ENCODE measurements around the gene DCDC2. TPM values are rescaled to one million over a fixed set of nuclear protein-coding genes. Genes with fewer than 3 reads are reported as not detected.
"Not testable (repeated sequence)": the region's sequence is repeated elsewhere in the genome, so short reads cannot be mapped to it uniquely, and the experiment has no call there.

The DCDC2 gene
- total RNA-seq, 2 experiments from 2014 or later = not detected

- POLR2A ChIA-PET = no interaction called here
Observed at GRCh38 chr6:24255676-24256075, 102.2 kb downstream of the DCDC2 start.

DNA sequence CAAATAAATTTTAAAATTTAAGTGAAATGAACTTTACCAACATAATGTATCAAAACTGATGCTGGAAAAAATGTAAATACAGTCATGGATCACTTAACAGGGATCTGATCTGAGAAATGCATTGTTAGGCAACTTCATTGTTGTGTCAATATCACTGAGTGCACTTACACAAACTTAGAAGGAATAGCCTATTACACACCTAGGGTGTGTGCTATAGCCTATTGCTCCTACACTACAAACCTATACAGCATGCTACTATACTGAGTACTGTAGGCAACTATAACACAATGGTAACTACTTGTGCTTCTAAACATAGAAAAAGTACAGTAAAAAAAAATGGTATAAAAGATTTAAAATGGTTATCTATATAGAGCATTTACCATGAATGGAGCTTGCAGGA is 104.5 kb downstream of the DCDC2 start:
- Mint-ChIP-seq H3K4me3 (no peak overlapping the region), H3K27me3 (peaks cover 6% of the 10 kb centered on the region), H3K9me3 (peaks cover 2% of the 10 kb centered on the region), H3K27ac (no peak overlapping the region), H3K36me3 (ENCODE audit: low read depth) (no peaks in the 10 kb centered on the region), H3K4me1 (no peaks in the 10 kb centered on the region)
- no peak for DNase-seq
- ChIA-PET CTCF (no interaction called here), POLR2A (no interaction called here)

More at GRCh38 chr6:24255676-24256075, 102.2 kb downstream of the DCDC2 start:
- CTCF ChIA-PET = no interaction called here
- H3K27ac Mint-ChIP-seq = no peak overlapping the region
- no peaks in the 10 kb centered on the region for H3K36me3 Mint-ChIP-seq (ENCODE audit: low read depth)
- H3K4me1 Mint-ChIP-seq = no peaks in the 10 kb centered on the region
- DNase-seq = no peak
- H3K4me3 Mint-ChIP-seq = no peak overlapping the region
- H3K27me3 Mint-ChIP-seq = peaks cover 6% of the 10 kb centered on the region
- H3K9me3 Mint-ChIP-seq = peaks cover 2% of the 10 kb centered on the region

DNA sequence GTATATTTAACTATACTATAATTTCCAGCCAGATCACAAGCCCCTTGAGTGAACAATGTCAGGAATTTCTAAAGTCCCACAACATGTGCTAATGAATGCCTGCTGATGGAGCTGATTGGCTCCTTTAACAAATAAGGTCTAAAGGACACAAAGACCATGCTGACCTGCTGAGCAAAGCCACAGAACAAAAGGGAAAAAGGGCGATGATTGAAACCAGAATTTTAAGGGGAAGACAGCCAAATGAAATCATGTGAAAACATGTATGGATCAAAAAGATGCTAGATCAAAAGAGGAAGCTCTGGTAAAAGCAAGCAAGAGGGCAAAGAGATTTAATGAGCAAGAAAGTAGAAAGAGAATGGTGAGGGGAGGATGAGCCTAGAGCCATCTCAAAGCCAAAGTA is 105.6 kb downstream of the DCDC2 start:
- POLR2A ChIA-PET = no interaction called here
- H3K27me3 Mint-ChIP-seq = peaks cover 6% of the 10 kb centered on the region
- H3K36me3 Mint-ChIP-seq (ENCODE audit: low read depth) = no peaks in the 10 kb centered on the region
- H3K9me3 Mint-ChIP-seq = peaks cover 2% of the 10 kb centered on the region
- no peak overlapping the region for H3K27ac Mint-ChIP-seq
- CTCF ChIA-PET = no interaction called here
- no peak for DNase-seq
- no peak overlapping the region for H3K4me3 Mint-ChIP-seq
- no peaks in the 10 kb centered on the region for H3K4me1 Mint-ChIP-seq

DNA sequence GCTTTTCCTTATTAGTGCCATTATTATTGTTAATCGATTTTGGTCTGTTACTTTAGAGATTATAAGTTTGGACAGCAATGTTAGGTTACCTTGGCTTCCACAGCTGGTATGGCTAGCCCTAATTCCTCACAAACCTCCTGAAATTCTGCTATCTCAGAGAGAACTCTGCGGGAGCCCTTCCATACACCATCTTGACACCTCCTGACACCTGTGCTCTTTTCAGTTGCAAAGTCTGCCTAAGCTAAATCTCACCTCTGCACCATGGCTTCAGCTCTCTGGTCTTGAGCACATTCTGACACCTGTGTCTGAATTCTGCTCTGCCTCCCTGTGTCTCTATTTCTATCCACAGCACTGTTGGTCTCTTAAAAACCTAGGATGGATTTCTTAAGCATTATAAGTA is 106.5 kb downstream of the DCDC2 start:
- peaks cover 6% of the 10 kb centered on the region for H3K27me3 Mint-ChIP-seq
- no peaks in the 10 kb centered on the region for H3K36me3 Mint-ChIP-seq (ENCODE audit: low read depth)
- no peak for DNase-seq
- POLR2A ChIA-PET = no interaction called here
- no peaks in the 10 kb centered on the region for H3K4me1 Mint-ChIP-seq
- H3K4me3 Mint-ChIP-seq = no peak overlapping the region
- peaks cover 2% of the 10 kb centered on the region for H3K9me3 Mint-ChIP-seq
- CTCF ChIA-PET = no interaction called here
- no peak overlapping the region for H3K27ac Mint-ChIP-seq

- no peaks in the 10 kb centered on the region for H3K4me1 Mint-ChIP-seq
- H3K9me3 Mint-ChIP-seq = peaks cover 2% of the 10 kb centered on the region
- ChIA-PET POLR2A (no interaction called here), CTCF (no interaction called here)
- H3K27me3 Mint-ChIP-seq = peaks cover 6% of the 10 kb centered on the region
- no peaks in the 10 kb centered on the region for H3K36me3 Mint-ChIP-seq (ENCODE audit: low read depth)
- H3K4me3 Mint-ChIP-seq = no peak overlapping the region
- no peak for DNase-seq
- no peak overlapping the region for H3K27ac Mint-ChIP-seq
Observed at GRCh38 chr6:24249926-24250325, 107.9 kb downstream of the DCDC2 start.

DNA sequence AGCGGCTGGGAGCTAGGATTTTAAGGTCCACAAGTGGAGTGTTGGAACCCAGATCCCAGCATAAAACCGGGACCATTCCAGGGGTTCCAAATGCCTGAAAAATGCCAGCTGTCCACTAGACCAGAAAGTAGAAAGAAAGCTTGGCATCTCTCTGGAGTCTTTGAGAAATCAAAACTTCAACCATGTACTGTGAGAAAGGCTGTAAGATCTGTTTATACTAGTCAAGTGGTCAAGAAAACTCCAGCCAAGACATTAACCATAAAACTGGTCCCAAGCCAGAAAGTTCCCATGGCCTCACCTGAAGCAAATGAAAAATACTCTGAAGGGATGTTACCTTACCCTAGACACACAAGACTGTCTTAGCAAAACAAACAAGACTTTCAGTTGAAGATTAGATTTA is 112.6 kb downstream of the DCDC2 start:
- peaks cover 10% of the 10 kb centered on the region for H3K27me3 Mint-ChIP-seq
- no peaks in the 10 kb centered on the region for H3K4me1 Mint-ChIP-seq
- no peak for DNase-seq
- ChIA-PET CTCF (no interaction called here), POLR2A (no interaction called here)
- H3K27ac Mint-ChIP-seq = no peak overlapping the region
- H3K9me3 Mint-ChIP-seq = no peaks in the 10 kb centered on the region
- no peak overlapping the region for H3K4me3 Mint-ChIP-seq
- H3K36me3 Mint-ChIP-seq (ENCODE audit: low read depth) = no peaks in the 10 kb centered on the region

- Mint-ChIP-seq H3K27ac (no peak overlapping the region), H3K9me3 (peaks cover 2% of the 10 kb centered on the region), H3K36me3 (ENCODE audit: low read depth) (no peaks in the 10 kb centered on the region), H3K4me3 (no peak overlapping the region), H3K27me3 (peaks cover 10% of the 10 kb centered on the region), H3K4me1 (no peaks in the 10 kb centered on the region)
- CTCF ChIA-PET = no interaction called here
- POLR2A ChIA-PET = no interaction called here
- DNase-seq = no peak
Observed at GRCh38 chr6:24242924-24243323, 114.9 kb downstream of the DCDC2 start.

DNA sequence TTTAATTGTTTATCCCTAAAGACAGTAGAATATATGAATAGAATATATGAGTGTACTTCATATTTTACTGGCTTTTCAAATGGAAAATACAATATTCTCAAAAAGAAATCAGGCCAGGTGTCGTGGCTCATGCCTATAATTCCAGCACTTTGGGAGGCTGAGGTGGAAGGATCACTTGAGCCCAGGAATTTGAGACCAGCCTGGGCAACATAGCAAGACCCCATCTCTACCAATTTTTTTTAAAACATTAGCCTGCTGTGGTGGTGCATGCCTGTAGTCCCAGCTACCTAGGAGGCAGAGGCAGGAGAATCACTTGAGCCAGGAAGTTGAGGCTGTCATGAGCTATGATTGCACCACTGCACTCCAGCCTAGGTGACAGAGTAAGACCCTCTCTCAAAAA is 116.1 kb downstream of the DCDC2 start:
- H3K27me3 Mint-ChIP-seq; H3K27ac Mint-ChIP-seq; DNase-seq; POLR2A ChIA-PET; H3K4me1 Mint-ChIP-seq; H3K36me3 Mint-ChIP-seq (ENCODE audit: low read depth); H3K4me3 Mint-ChIP-seq; H3K9me3 Mint-ChIP-seq: not testable (repeated sequence)
- CTCF ChIA-PET = interaction anchor here (0.6 kb wide), 1 partner anchor 31 kb away, joined by 3 read pairs; no protein-coding TSS in a partner anchor

- H3K9me3 Mint-ChIP-seq = peaks cover 7% of the 10 kb centered on the region
- peaks cover 10% of the 10 kb centered on the region for H3K27me3 Mint-ChIP-seq
- no peak overlapping the region for H3K27ac Mint-ChIP-seq
- DNase-seq = no peak
- peaks cover 2% of the 10 kb centered on the region for H3K36me3 Mint-ChIP-seq (ENCODE audit: low read depth)
- ChIA-PET POLR2A (no interaction called here), CTCF (no interaction called here)
- H3K4me1 Mint-ChIP-seq = peaks cover 2% of the 10 kb centered on the region
- no peak overlapping the region for H3K4me3 Mint-ChIP-seq
Observed at GRCh38 chr6:24240943-24241342, 116.9 kb downstream of the DCDC2 start.

- H3K27me3 Mint-ChIP-seq = peaks cover 12% of the 10 kb centered on the region
- ChIA-PET POLR2A (no interaction called here), CTCF (no interaction called here)
- H3K4me3 Mint-ChIP-seq = no peak overlapping the region
- H3K9me3 Mint-ChIP-seq = peaks cover 7% of the 10 kb centered on the region
- DNase-seq = no peak
- H3K4me1 Mint-ChIP-seq = peaks cover 2% of the 10 kb centered on the region
- peaks cover 2% of the 10 kb centered on the region for H3K36me3 Mint-ChIP-seq (ENCODE audit: low read depth)
- no peak overlapping the region for H3K27ac Mint-ChIP-seq
Observed at GRCh38 chr6:24240380-24240928, 117.4 kb downstream of the DCDC2 start.

DNA sequence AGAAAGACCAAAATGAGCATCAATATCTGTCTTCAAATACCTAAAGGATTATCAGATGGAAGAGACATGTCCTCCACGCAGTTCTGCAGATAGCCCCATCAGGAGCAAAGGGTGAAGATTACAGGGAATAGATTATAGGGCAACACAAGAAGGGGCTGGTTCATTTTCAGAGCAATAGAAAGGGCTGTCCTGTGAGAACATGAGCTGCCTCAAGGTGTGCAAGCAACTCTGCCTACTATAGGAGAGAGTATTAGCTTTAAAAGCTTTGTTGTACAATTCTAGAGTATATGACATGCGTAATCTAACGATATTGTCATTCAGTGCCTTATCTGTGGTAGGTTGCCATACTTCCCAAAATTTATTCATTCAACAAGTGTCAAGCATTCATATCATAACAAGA is 119.2 kb downstream of the DCDC2 start:
- CTCF ChIA-PET = no interaction called here
- Mint-ChIP-seq H3K4me3 (no peak overlapping the region), H3K4me1 (peaks cover 2% of the 10 kb centered on the region), H3K9me3 (peaks cover 7% of the 10 kb centered on the region), H3K36me3 (ENCODE audit: low read depth) (peaks cover 2% of the 10 kb centered on the region), H3K27ac (no peak overlapping the region), H3K27me3 (peaks cover 13% of the 10 kb centered on the region)
- no peak for DNase-seq
- POLR2A ChIA-PET = no interaction called here

GRCh38 chr6:24236779-24237178 is 121.1 kb downstream of the DCDC2 start:
- H3K27me3 Mint-ChIP-seq; DNase-seq; POLR2A ChIA-PET; H3K9me3 Mint-ChIP-seq; H3K4me1 Mint-ChIP-seq; H3K4me3 Mint-ChIP-seq; CTCF ChIA-PET; H3K36me3 Mint-ChIP-seq (ENCODE audit: low read depth); H3K27ac Mint-ChIP-seq: not testable (repeated sequence)

DNA sequence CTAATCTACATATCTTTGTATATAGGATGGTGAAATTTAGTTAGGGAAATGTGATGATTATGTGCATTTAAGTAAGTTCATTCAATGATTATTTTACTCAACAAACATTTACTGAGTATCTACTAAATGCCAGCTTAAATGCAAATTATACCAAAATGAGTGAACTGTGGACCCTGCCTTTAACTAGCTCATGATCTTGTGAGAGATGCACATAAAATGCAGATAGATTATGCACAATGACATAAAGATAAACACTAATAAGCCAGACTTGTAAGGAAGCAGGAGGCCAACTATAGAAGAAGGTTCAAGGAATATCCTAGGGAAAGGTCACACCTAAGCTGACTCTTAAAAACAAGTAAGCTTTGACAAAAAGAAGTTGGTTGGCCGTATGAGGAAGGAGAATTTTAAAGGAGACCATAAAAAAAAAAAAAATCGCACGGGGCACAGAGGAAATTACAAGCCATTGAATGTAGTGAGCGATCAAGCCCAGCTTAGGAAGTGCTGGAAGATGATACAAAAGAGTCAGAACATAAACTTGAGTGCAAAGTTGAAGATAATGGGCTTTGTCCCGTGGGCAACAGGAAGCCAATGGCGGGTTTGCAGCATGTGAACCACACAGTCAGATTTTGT is 123.9 kb downstream of the DCDC2 start:
- CTCF ChIA-PET = no interaction called here
- DNase-seq = no peak
- POLR2A ChIA-PET = no interaction called here

DNA sequence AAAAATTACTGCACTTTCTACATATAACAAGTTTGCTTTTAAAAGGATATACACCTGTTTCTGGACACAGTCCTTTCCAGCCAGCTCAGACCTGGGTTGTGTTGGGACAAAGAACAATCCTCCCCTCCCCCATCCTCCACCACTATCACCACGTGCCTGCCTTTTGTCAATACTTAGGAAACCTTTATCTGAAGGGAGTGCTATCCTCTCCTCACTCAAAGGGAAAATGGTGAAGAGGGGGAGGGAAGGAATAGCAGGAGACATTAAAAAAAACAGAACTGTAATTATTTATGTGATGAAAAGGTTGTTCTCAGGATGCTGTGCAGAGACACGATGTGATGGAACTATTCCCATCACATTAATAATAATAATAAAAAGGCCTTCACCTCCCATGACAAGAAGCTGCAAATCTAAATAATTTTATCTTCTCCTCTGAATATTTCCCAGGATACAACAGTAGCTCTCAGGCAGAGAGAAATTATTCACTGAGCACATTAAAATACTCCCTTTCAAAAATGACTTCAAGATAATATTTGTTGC is 126.4 kb downstream of the DCDC2 start:
- Mint-ChIP-seq H3K4me1 (no peaks in the 10 kb centered on the region), H3K27ac (no peak overlapping the region), H3K27me3 (peaks cover 18% of the 10 kb centered on the region), H3K36me3 (ENCODE audit: low read depth) (no peaks in the 10 kb centered on the region), H3K4me3 (no peak overlapping the region), H3K9me3 (peaks cover 2% of the 10 kb centered on the region)
- POLR2A ChIA-PET = no interaction called here
- no peak for DNase-seq
- CTCF ChIA-PET = no interaction called here

More for the DNA sequence above, 123.9 kb downstream of the DCDC2 start:
- peaks cover 2% of the 10 kb centered on the region for H3K4me1 Mint-ChIP-seq
- H3K9me3 Mint-ChIP-seq = peaks cover 7% of the 10 kb centered on the region
- peaks cover 6% of the 10 kb centered on the region for H3K27me3 Mint-ChIP-seq
- no peak overlapping the region for H3K27ac Mint-ChIP-seq
- H3K36me3 Mint-ChIP-seq (ENCODE audit: low read depth) = peaks cover 2% of the 10 kb centered on the region
- no peak overlapping the region for H3K4me3 Mint-ChIP-seq
